IPS-18a (cell line): ENCODE data around the gene HECTD3.

ENCODE experiments used
- H3K27ac ChIP-seq: one replicate; pipeline ENCODE4 v1.5.1; 2013; ENCODE audit warnings: low read length
- H3K27me3 ChIP-seq: one replicate; pipeline ENCODE4 v1.6.1; 2013; ENCODE audit warnings: mild to moderate bottlenecking, low read length; ENCODE audit not compliant: control insufficient read depth, insufficient read depth
- H3K36me3 ChIP-seq: one replicate; pipeline ENCODE4 v1.6.1; 2013; ENCODE audit warnings: low read depth, low read length; ENCODE audit not compliant: control insufficient read depth
- H3K4me1 ChIP-seq: one replicate; pipeline ENCODE4 v1.6.1; 2013; ENCODE audit warnings: low read depth, low read length; ENCODE audit not compliant: control insufficient read depth
- H3K4me3 ChIP-seq: one replicate; pipeline ENCODE4 v1.5.1; 2013; ENCODE audit warnings: low read length
- H3K9ac ChIP-seq: one replicate; pipeline ENCODE4 v1.6.1; 2013; ENCODE audit warnings: mild to moderate bottlenecking, low read length, moderate library complexity
- H3K9me3 ChIP-seq: one replicate; pipeline ENCODE4 v1.6.1; 2013; ENCODE audit warnings: low read depth, low read length; ENCODE audit not compliant: control insufficient read depth

Gene HECTD3

GRCh38 chr1:45010855-45011811 lies at the start of gene HECTD3:
Gene HECTD3, minus strand, starts transcription at chr1:45011324. Its CDS starts 67 bp downstream, at chr1:45011257.
- Histone ChIP-seq H3K36me3 (peaks cover 16% of the 10 kb centered on the region), H3K4me1 (peaks cover 6% of the 10 kb centered on the region), H3K9ac (peak within 1 kb of the TSS; percentile 74), H3K27me3 (peaks cover 4% of the 10 kb centered on the region), H3K4me3 (peak within 1 kb of the TSS; percentile 77), H3K9me3 (no peaks in the 10 kb centered on the region), H3K27ac (peak within 1 kb of the TSS; percentile 25)

- Histone ChIP-seq H3K9ac (no peak overlapping the region), H3K27me3 (no peaks in the 10 kb centered on the region), H3K9me3 (no peaks in the 10 kb centered on the region), H3K4me3 (no peak overlapping the region), H3K36me3 (no peaks in the 10 kb centered on the region), H3K4me1 (no peaks in the 10 kb centered on the region), H3K27ac (no peak overlapping the region)
These were observed 48.7 kb upstream of the HECTD3 start for GRCh38 chr1:45059829-45060228.

- no peaks in the 10 kb centered on the region for H3K4me1 ChIP-seq
These were observed 46.4 kb upstream of the HECTD3 start for GRCh38 chr1:45057542-45057941.

GRCh38 chr1:45051005-45051772 lies 40.1 kb upstream of the HECTD3 start:
- Histone ChIP-seq H3K4me3 (no peak overlapping the region), H3K27me3 (no peaks in the 10 kb centered on the region), H3K9ac (no peak overlapping the region), H3K36me3 (no peaks in the 10 kb centered on the region), H3K27ac (no peak overlapping the region), H3K9me3 (no peaks in the 10 kb centered on the region), H3K4me1 (no peaks in the 10 kb centered on the region)

More at GRCh38 chr1:45057542-45057941, 46.4 kb upstream of the HECTD3 start:
- Histone ChIP-seq H3K9ac (no peak overlapping the region), H3K4me3 (no peak overlapping the region), H3K36me3 (no peaks in the 10 kb centered on the region), H3K27me3 (no peaks in the 10 kb centered on the region), H3K27ac (no peak overlapping the region), H3K9me3 (no peaks in the 10 kb centered on the region)

GRCh38 chr1:45047032-45047431 lies 35.9 kb upstream of the HECTD3 start:
- Histone ChIP-seq H3K4me3 (no peak overlapping the region), H3K4me1 (peaks cover 3% of the 10 kb centered on the region), H3K9me3 (no peaks in the 10 kb centered on the region), H3K9ac (no peak overlapping the region), H3K27ac (no peak overlapping the region), H3K27me3 (no peaks in the 10 kb centered on the region), H3K36me3 (no peaks in the 10 kb centered on the region)

- Histone ChIP-seq H3K9me3 (no peaks in the 10 kb centered on the region), H3K4me3 (no peak overlapping the region), H3K9ac (no peak overlapping the region), H3K36me3 (no peaks in the 10 kb centered on the region), H3K27me3 (no peaks in the 10 kb centered on the region), H3K4me1 (peaks cover 3% of the 10 kb centered on the region), H3K27ac (no peak overlapping the region)
These were observed 33.8 kb upstream of the HECTD3 start for GRCh38 chr1:45044916-45045315.

- no peaks in the 10 kb centered on the region for H3K9me3 ChIP-seq
- no peak overlapping the region for H3K27ac ChIP-seq
- peaks cover 3% of the 10 kb centered on the region for H3K4me1 ChIP-seq
- no peak overlapping the region for H3K4me3 ChIP-seq
- H3K9ac ChIP-seq, result no peak overlapping the region
- no peaks in the 10 kb centered on the region for H3K36me3 ChIP-seq
- H3K27me3 ChIP-seq, result no peaks in the 10 kb centered on the region
These were observed 32.0 kb upstream of the HECTD3 start for GRCh38 chr1:45043094-45043493.

- Histone ChIP-seq H3K4me3 (no peak overlapping the region), H3K9me3 (no peaks in the 10 kb centered on the region), H3K36me3 (no peaks in the 10 kb centered on the region), H3K9ac (no peak overlapping the region), H3K4me1 (peaks cover 3% of the 10 kb centered on the region), H3K27ac (no peak overlapping the region), H3K27me3 (no peaks in the 10 kb centered on the region)
These were observed 29.2 kb upstream of the HECTD3 start for GRCh38 chr1:45040297-45040696.

GRCh38 chr1:45038661-45039364 lies 27.7 kb upstream of the HECTD3 start:
- H3K27me3 ChIP-seq, result no peaks in the 10 kb centered on the region
- H3K4me1 ChIP-seq, result peaks cover 3% of the 10 kb centered on the region
- H3K36me3 ChIP-seq, result no peaks in the 10 kb centered on the region
- H3K4me3 ChIP-seq, result no peak overlapping the region
- H3K9ac ChIP-seq, result no peak overlapping the region
- H3K27ac ChIP-seq, result no peak overlapping the region
- no peaks in the 10 kb centered on the region for H3K9me3 ChIP-seq

- Histone ChIP-seq H3K4me1 (peaks cover 3% of the 10 kb centered on the region), H3K9ac (no peak overlapping the region), H3K36me3 (no peaks in the 10 kb centered on the region), H3K9me3 (no peaks in the 10 kb centered on the region), H3K27ac (no peak overlapping the region), H3K27me3 (no peaks in the 10 kb centered on the region), H3K4me3 (no peak overlapping the region)
These were observed 27.1 kb upstream of the HECTD3 start for GRCh38 chr1:45038240-45038639.

- Histone ChIP-seq H3K27me3 (no peaks in the 10 kb centered on the region), H3K9ac (no peak overlapping the region), H3K27ac (no peak overlapping the region)
These were observed 26.3 kb upstream of the HECTD3 start for GRCh38 chr1:45037456-45037855.

More at GRCh38 chr1:45037456-45037855, 26.3 kb upstream of the HECTD3 start:
- H3K4me1 ChIP-seq, result peaks cover 2% of the 10 kb centered on the region
- H3K36me3 ChIP-seq, result no peaks in the 10 kb centered on the region
- no peak overlapping the region for H3K4me3 ChIP-seq
- no peaks in the 10 kb centered on the region for H3K9me3 ChIP-seq
